Activated CD8-positive, alpha-beta memory T cell treated with anti-CD3 and anti-CD28 coated beads, Interleukin-2, amount 10 ng/mL, durations not matched to agents 7 days and 5 days (primary cell): ENCODE results near the gene UBTF. TPM values are rescaled to one million over a fixed set of nuclear protein-coding genes. Genes with fewer than 3 reads are reported as not detected.

Experiments used
- ATAC-seq: fragments of 150-1000 bp; cut with Tn5 transposase; one replicate; pipeline ENCODE4 v1.10.0; 2021; ENCODE audit warnings: moderate library complexity
- CTCF ChIA-PET: fragments of 350-600 bp; sonication (Branson Sonifier 250); formaldehyde crosslinking; loops from one replicate; lab custom pipeline; 2021; ENCODE audit warnings: antibody characterized with exemption; lab: Charles Lee
- DNase-seq: peaks from one replicate; pipeline ENCODE4 v3.0.0-alpha.2; 2020
- H3K27ac Mint-ChIP-seq: one replicate; pipeline ENCODE4 v1.8.0; 2021; ENCODE audit warnings: mild to moderate bottlenecking, mixed read lengths
- H3K27me3 Mint-ChIP-seq: one replicate; pipeline ENCODE4 v1.8.0; 2021; ENCODE audit warnings: mixed read lengths
- H3K36me3 Mint-ChIP-seq: one replicate; pipeline ENCODE4 v1.8.0; 2021; ENCODE audit warnings: mild to moderate bottlenecking, mixed read lengths
- H3K4me1 Mint-ChIP-seq: one replicate; pipeline ENCODE4 v1.8.0; 2021; ENCODE audit warnings: mixed read lengths
- H3K4me3 Mint-ChIP-seq: one replicate; pipeline ENCODE4 v1.8.0; 2021; ENCODE audit warnings: mild to moderate bottlenecking, moderate library complexity, mixed read lengths
- H3K9me3 Mint-ChIP-seq: one replicate; pipeline ENCODE4 v1.8.0; 2022; ENCODE audit warnings: low read depth, mixed read lengths
- total RNA-seq, 2 experiments: library from RNA; stranded (reverse); gene quantifications; one replicate each; pipeline ENCODE4 v1.2.3, GENCODE V29; 2021

UBTF gene
- total RNA-seq, 2 experiments from 2014 or later: 128 to 158 TPM

DNA sequence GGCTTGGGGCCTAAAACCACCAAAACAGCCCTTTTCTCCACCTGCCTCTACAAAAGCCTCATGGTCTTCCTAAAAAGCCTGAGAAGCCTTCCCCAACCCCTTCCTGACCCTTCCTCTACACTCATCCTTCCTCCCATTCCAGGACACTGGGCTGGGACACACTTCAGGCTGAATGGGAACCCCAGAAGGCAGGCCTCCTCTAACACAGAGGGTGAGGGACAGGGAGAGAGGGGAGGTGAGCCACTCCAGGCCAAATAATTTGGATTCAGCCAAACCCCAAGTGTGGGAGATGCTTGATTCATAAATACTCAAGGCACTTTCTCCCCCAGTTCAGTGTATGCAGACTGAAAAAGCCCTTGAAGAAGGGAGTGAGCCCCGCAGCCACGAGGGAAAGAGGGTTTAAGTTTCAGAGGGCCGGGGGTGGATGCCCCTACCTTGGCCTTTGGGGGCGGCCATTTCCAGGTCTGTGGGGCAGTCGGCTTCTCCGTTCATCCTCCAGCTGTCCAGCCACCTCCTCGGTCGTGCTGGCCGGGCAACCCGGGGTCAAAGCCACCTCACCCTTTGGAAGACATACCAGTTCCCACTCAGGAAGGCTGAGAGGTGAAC is 1.6 kb downstream of the UBTF start:
- peaks cover 38% of the 10 kb centered on the region for H3K4me1 Mint-ChIP-seq
- CTCF ChIA-PET: interaction anchor here (0.6 to 6.3 kb wide), 14 partner anchors 7 to 127 kb away, joined by 3 to 74 read pairs (median 5); partner anchors contain the start of genes GRN, SLC25A39 and TMUB2
- no peak for DNase-seq

DNA sequence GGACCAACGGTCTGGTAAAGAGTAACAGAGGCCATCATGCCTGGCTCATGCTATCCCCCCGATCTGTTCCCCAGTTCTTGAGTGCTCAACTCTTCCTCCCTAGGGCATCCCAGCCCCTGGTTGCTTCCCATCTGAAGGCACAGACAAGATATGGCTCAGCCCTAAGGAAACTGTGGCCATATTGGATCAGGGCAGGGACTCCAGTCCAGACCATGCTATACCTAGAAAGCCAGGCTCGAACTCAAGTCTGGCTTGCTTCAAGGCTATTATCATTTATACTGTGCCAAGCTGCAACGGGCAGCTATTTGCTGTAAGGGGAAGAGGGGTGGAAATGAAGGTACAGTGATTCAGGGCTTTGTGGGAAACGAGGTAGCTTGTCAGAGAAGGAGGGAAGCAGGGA is 2.8 kb downstream of the UBTF start:
- ATAC-seq (no peak), DNase-seq (no peak)
- H3K27me3 Mint-ChIP-seq: no peaks in the 10 kb centered on the region
- H3K4me1 Mint-ChIP-seq: peaks cover 36% of the 10 kb centered on the region
- peaks cover 45% of the 10 kb centered on the region for H3K36me3 Mint-ChIP-seq
- no peaks in the 10 kb centered on the region for H3K9me3 Mint-ChIP-seq
- H3K4me3 Mint-ChIP-seq: peak overlapping the region; percentile 88
- CTCF ChIA-PET: interaction anchor here (0.7 to 3.5 kb wide), 11 partner anchors 9 to 139 kb away, joined by 3 to 40 read pairs (median 4); partner anchors contain the start of genes GRN and TMUB2
- peak overlapping the region; percentile 91 for H3K27ac Mint-ChIP-seq

More for the DNA sequence above, 1.6 kb downstream of the UBTF start:
- H3K9me3 Mint-ChIP-seq: no peaks in the 10 kb centered on the region
- H3K36me3 Mint-ChIP-seq: peaks cover 42% of the 10 kb centered on the region
- H3K27ac Mint-ChIP-seq: peak overlapping the region; percentile 91
- no peaks in the 10 kb centered on the region for H3K27me3 Mint-ChIP-seq
- ATAC-seq: no peak
- H3K4me3 Mint-ChIP-seq: peak overlapping the region; percentile 88

DNA sequence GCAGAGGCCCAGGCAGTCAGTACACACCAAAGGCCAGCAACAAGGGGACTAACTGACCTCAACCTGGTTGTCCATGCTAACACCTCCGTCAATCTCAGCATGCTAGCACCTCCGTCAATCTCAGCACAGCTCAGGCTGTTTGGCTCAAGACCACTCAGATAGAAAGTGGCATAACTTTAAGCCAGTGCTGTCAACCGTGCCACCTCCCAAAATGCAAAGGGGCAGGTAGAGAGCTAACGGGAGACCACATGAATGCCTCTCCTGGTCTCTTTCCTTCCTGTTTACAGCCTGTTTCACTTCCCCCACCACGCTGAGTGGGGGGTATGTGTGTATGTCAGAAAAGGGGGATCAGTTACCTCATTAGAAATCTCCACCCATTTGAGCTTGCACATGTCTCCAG is 3.3 kb downstream of the UBTF start:
- DNase-seq: peak; percentile 68
- Mint-ChIP-seq H3K9me3 (no peaks in the 10 kb centered on the region), H3K27me3 (no peaks in the 10 kb centered on the region), H3K4me1 (peaks cover 39% of the 10 kb centered on the region), H3K4me3 (peak overlapping the region; percentile 88), H3K36me3 (peaks cover 48% of the 10 kb centered on the region), H3K27ac (peak overlapping the region; percentile 91)
- CTCF ChIA-PET: interaction anchor here (0.7 to 3.5 kb wide), 11 partner anchors 9 to 139 kb away, joined by 3 to 40 read pairs (median 4); partner anchors contain the start of genes GRN and TMUB2
- ATAC-seq: no peak

DNA sequence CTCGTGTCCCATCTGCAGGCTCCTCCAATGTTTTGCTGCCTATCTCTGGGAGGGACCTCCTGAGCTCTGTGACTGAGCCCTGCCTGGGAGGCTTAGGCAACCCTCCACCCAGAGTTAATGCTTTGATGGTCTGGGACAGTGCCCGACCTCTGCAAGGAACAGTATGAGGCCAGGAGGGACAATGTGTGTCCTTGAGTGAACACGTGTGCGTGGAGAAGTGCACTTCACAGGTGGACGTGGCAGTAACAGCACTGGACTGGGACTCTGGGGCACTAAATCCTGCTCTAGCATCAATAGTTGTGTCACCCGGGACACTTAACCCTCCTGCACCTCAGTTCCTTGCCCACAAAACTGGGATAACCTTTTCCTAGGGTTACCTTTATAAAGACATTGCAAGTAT is 4.6 kb downstream of the UBTF start:
- Mint-ChIP-seq H3K36me3 (peaks cover 52% of the 10 kb centered on the region), H3K4me3 (peak overlapping the region; percentile 11), H3K27ac (peak overlapping the region; percentile 91), H3K4me1 (peaks cover 47% of the 10 kb centered on the region), H3K27me3 (no peaks in the 10 kb centered on the region), H3K9me3 (no peaks in the 10 kb centered on the region)
- CTCF ChIA-PET: interaction anchor here (2.3 kb wide), 1 partner anchor 131 kb away, joined by 5 read pairs; the partner anchor contains the start of gene GRN
- ATAC-seq (no peak), DNase-seq (no peak)

DNA sequence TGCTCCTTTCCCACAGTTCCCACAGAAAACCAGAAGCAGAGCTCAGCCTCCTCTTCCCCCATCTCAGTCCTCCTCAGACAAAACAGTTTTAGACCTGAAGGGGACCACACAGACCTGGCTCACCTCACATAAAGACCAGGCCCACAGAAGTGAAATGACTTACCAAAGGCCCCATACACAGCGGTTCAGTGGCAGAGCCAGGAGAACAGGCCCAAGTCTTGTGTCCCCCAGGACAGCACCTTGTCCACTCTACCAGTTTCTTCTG is 5.3 kb downstream of the UBTF start:
- H3K27ac Mint-ChIP-seq: peak overlapping the region; percentile 57
- H3K4me1 Mint-ChIP-seq: peaks cover 51% of the 10 kb centered on the region
- DNase-seq (no peak), ATAC-seq (no peak)
- H3K36me3 Mint-ChIP-seq: peaks cover 57% of the 10 kb centered on the region
- CTCF ChIA-PET: interaction anchor here (1.1 to 2.3 kb wide), 2 partner anchors 115 to 131 kb away, joined by 3 to 5 read pairs; partner anchors contain the start of gene GRN
- H3K4me3 Mint-ChIP-seq: no peak overlapping the region
- no peaks in the 10 kb centered on the region for H3K27me3 Mint-ChIP-seq
- no peaks in the 10 kb centered on the region for H3K9me3 Mint-ChIP-seq

DNA sequence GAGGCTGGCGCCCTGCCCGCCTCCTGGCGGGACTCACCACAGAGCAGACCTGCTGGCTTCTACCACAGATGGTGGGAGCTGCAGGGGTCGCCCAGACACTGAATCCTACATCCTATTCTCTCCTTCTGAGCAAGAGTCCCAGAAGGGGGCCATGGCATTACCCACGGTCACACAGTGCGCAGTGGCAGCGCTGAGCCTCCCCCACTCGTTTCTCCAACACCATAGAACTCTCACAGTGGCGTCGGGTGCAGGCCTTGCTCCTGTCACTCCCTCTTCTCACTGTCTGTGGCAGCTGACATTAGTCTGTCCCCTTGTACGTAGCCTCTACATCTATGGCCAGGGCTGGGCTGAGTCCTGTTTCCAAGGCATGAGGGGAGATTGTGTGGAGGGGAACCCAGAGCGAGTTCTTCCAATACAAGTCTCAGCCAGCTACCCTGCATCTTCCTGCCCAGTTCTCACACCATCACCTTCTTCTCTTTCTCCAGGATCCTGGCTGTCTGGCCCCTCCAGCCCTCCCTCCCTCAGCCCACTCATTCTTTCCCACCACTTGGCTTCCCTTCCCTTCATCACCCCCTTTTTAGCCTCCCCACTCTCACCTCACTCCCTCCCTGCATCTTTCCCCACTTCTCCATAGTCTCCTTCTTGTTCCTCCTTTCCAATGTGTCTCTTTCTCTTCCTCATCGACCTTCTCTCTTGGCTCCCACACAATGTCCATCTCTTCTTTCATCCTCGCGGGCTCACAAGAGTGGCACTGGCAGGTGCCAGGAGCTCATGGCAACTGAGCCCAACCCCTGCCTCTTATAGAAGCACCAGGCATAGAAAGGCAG is 5.9 kb downstream of the UBTF start:
- CTCF ChIA-PET: interaction anchor here (1.1 to 2.3 kb wide), 3 partner anchors 10 to 132 kb away, joined by 3 to 7 read pairs (median 5); partner anchors contain the start of gene GRN
- Mint-ChIP-seq H3K36me3 (peaks cover 60% of the 10 kb centered on the region), H3K27ac (peak overlapping the region; percentile 57), H3K27me3 (no peaks in the 10 kb centered on the region), H3K4me3 (no peak overlapping the region), H3K4me1 (peaks cover 53% of the 10 kb centered on the region), H3K9me3 (no peaks in the 10 kb centered on the region)
- no peak for DNase-seq
- no peak for ATAC-seq

DNA sequence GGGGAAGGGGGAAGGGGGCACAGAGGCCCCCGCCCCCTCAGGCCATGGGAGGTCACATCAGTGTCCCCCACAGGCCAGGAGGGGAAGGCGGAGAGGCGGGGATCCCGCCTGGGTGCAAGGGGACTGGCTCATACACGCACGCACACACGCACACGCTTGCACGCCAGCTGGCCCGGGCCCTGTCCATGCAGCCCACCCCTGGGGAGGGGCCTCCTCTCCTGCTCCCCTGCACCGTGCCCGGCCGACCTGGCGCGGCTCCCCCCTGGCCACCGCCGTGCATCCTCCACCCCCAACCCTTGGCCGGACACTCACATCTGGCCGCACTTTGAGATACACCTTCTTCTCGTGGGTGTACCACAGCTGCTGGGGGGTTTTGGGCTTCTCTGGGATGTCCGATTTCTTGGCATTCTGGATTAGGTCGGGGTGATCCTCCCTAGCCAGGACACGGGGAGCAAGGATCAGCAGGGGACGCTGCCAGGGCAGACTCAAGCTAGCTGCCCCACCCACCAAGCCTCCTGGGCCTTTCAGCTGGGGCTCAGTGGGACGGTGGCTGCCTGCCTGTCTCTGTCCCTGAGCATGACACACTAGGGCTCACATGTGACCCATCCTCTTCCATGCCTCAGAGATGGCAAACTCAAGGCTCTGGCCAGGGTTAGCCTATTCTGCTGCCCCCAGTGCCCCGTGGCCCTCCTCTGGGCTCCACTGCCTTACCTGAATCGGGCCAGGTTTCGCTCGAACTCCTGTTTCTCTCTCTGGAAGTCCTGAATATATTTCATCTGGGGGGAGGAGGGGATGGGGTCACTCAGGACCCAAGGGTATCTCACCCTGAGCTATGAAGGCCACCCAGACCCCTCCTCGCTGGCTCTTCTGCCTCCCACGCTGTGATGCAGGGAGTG is 6.7 kb downstream of the UBTF start:
- CTCF ChIA-PET: interaction anchor here (1.7 to 4.8 kb wide), 3 partner anchors 9 to 132 kb away, joined by 7 to 94 read pairs (median 39); partner anchors contain the start of gene GRN
- Mint-ChIP-seq H3K27me3 (no peaks in the 10 kb centered on the region), H3K9me3 (no peaks in the 10 kb centered on the region), H3K36me3 (peaks cover 65% of the 10 kb centered on the region), H3K27ac (no peak overlapping the region), H3K4me3 (no peak overlapping the region), H3K4me1 (peaks cover 57% of the 10 kb centered on the region)
- no peak for ATAC-seq
- no peak for DNase-seq

DNA sequence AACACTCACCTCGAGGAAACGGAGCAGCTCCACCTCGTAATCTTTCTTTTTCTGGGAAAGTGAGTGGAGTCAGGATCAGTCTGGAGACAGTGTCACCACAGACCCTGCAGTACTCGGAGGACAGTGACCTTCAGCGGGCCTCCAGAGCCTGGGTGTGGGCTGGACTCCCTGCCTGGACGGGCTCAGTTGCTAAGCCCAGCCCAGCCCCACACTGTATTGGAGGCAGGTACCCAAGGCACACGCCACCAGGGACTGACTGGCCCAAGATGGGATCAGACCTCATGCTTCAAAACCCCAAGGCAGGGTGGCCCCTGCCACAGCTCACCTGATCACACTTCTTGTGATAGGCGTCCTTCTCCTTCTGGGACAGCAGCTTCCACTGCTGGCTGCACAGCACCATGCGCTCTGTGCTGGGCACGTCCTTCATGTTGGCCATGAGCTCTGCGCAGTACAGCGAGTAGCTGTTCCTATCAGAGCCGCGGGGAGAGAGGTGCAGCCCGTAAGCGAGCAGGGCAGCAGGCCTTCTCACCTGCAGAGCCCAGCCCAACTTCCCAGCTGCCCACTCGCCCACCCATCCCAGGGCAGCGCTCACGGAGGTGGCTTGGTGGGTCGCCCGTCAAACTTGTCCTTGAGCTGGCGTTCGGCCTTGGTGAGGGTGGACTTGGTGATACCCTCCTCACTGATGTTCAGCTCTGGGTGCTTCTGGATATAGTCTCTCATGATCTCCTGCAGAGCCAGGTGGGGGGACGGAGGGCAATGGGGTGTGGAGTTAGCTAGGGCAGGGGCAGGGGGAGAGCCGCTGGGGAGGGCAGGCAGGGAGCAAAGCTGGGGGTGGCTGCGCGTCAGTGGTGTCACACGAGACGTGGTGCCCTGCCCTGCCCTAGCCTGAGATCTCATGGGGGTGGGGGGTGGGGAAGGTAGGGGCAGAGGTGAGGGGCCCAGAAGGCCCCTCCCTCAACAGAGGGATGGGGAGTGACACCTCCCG is 7.9 kb downstream of the UBTF start:
- no peaks in the 10 kb centered on the region for H3K9me3 Mint-ChIP-seq
- DNase-seq (no peak), ATAC-seq (no peak)
- H3K4me3 Mint-ChIP-seq: no peak overlapping the region
- peaks cover 51% of the 10 kb centered on the region for H3K4me1 Mint-ChIP-seq
- H3K36me3 Mint-ChIP-seq: peaks cover 64% of the 10 kb centered on the region
- no peaks in the 10 kb centered on the region for H3K27me3 Mint-ChIP-seq
- CTCF ChIA-PET: interaction anchor here (0.8 to 4.8 kb wide), 12 partner anchors 8 to 152 kb away, joined by 3 to 94 read pairs (median 30); partner anchors contain the start of genes ATXN7L3, FAM171A2, GRN and SLC25A39
- peak overlapping the region; percentile 56 for H3K27ac Mint-ChIP-seq

DNA sequence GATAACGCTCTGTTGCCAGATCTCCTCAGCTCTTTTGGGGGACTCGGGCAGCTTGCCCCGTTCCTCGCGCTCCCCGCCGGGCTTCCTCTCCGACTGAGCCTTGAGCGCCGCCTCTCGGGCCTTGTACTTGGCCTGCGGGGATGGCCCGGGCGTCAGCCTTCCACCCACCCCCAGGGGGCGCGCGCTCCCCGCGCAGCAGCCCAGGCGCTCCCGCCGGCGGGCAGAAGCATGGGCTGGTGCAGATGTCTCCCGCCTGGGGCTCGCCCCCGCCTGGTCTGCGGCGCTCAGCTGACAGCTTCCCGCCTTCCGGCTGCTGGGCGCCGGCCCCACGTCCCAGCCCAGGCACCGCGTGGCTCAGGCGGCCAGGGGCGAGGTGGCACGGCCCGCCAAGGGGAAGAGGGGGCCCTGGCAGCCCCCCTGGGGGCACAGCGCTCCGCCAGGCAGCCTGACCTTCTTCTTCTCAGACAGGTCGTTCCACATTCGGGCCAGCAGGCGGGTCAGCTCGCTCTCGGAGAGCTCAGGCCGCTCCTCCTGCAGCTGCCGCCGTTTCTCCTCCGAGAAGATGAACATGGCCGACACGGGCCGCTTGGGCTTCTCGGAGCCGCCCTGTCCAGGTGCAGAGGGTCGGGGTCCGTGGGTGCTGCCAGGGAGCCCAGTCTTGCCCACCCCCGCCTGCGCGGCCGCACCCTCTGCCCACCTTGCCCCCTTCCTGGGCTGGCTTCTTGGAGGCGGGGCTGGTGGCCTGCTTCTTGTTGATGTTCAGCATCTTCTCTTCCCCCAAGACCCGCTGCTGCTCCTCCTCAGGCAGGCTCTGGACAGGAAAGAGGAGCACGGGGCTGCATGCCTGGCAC is 8.9 kb downstream of the UBTF start:
- H3K27ac Mint-ChIP-seq: peak overlapping the region; percentile 76
- DNase-seq (peak; percentile 94), ATAC-seq (peak; percentile 99)
- no peaks in the 10 kb centered on the region for H3K9me3 Mint-ChIP-seq
- H3K27me3 Mint-ChIP-seq: no peaks in the 10 kb centered on the region
- peaks cover 58% of the 10 kb centered on the region for H3K36me3 Mint-ChIP-seq
- CTCF ChIA-PET: interaction anchor here (0.6 to 4.8 kb wide), 43 partner anchors 10 to 313 kb away, joined by 3 to 94 read pairs (median 5); partner anchors contain the start of genes ATXN7L3, FAM171A2, GRN and HDAC5
- H3K4me1 Mint-ChIP-seq: peaks cover 41% of the 10 kb centered on the region
- peak overlapping the region; percentile 69 for H3K4me3 Mint-ChIP-seq

DNA sequence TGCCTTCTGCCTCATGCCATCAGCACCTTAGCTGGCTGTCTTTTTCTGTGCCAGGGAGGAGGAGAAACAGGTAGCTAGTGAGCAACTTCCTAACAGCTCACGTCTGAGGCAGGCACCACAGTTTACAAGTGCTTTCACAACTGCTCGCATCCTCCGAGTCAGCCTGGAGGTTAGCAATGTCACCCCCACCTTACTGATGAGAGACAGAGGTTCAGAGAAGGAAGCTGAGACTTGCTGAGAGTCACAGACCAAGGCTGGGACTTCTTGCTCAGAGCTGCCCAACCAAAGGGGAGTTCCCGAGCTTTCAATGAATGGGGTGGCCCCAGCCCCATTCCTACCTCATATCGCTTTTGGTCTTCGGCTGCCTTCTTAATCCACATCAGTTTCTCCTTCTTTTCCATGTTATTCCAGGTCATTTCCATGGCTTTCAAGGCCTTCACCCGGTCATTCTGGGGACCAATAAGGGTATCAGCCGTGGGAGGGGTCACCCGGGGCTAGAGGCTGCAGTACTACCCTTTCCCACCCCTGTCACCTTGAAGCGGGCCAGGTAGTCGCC is 9.6 kb downstream of the UBTF start:
- Mint-ChIP-seq H3K4me1 (peaks cover 35% of the 10 kb centered on the region), H3K27ac (peak overlapping the region; percentile 76), H3K4me3 (peak overlapping the region; percentile 69), H3K36me3 (peaks cover 51% of the 10 kb centered on the region), H3K27me3 (no peaks in the 10 kb centered on the region), H3K9me3 (no peaks in the 10 kb centered on the region)
- CTCF ChIA-PET: interaction anchor here (0.6 to 4.8 kb wide), 42 partner anchors 10 to 313 kb away, joined by 3 to 94 read pairs (median 4); partner anchors contain the start of genes ATXN7L3, FAM171A2, GRN and HDAC5
- peak; percentile 58 for DNase-seq
- no peak for ATAC-seq

DNA sequence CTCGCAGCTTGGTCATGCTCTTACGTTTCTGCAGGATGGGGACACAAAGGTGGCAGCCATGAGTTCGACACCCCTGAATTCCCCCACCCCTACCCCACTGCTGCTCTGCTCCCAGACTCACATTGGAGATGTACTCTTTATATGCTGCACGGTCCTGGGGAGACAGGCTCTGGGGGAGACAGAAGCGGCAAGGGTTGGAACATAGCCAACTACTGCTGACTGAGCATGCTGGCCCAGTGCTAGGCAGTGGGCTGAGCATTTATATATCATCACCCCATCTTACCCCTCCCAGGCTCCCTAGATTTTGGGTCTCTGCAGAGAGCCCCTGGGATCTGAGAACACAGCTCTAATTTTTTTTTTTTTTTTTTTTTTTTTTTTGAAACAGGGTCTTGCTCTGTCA is 11.7 kb downstream of the UBTF start:
- ATAC-seq: no peak
- Mint-ChIP-seq H3K36me3 (peaks cover 35% of the 10 kb centered on the region), H3K27me3 (no peaks in the 10 kb centered on the region), H3K27ac (no peak overlapping the region), H3K4me1 (peaks cover 39% of the 10 kb centered on the region), H3K4me3 (no peak overlapping the region), H3K9me3 (no peaks in the 10 kb centered on the region)
- no peak for DNase-seq
- CTCF ChIA-PET: interaction anchor here (1.0 to 4.8 kb wide), 6 partner anchors 11 to 144 kb away, joined by 3 to 94 read pairs (median 38); partner anchors contain the start of gene UBTF
